Astrocyte of the cerebellum (primary cell): ENCODE measurements around the gene GCLM.
"Not testable (repeated sequence)": the region's sequence is repeated elsewhere in the genome, so short reads cannot be mapped to it uniquely, and the experiment has no call there.

Experiments
- DNase-seq: peaks from one replicate; pipeline ENCODE4 v3.0.0-alpha.2; 2011; ENCODE audit warnings: low read depth
- H3K4me3 ChIP-seq: 2 replicates; pipeline ENCODE4 v1.5.1; 2011; ENCODE audit warnings: mild to moderate bottlenecking, low read depth, low read length, moderate library complexity
- in situ Hi-C: cut with HindIII; loops from 2 replicates; pipeline ENCODE4 v1.10.0; 2017; ENCODE audit warnings: low sequenced_read_pairs
- TF ChIP-seq, protein P1 (sequence below): IDR thresholded peaks from 2 replicates; pipeline ENCODE4 v1.5.1; 2012; ENCODE audit warnings: low read length, low read depth, moderate library complexity, mild to moderate bottlenecking; ENCODE audit errors: missing control alignments

The GCLM gene

DNA sequence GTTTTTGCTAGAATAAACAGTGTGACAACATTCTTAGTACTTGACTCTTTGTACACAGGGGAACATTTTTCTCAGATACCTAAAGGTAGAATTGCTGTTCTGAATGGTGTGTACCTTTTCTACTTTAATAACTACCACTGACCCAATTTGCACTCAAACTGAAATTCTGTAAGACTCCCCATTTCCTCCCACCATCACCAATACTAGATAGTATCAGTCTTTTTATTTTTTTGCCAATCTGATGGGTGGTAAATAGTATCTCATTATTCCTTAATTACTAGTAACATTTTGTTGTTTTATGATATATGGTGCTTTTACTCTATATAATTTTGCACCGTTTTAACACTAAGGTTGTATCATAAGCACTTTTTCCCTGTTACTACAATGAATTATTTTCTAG lies 28.8 kb upstream of the GCLM start:
- H3K4me3 ChIP-seq = no peak overlapping the region
- in situ Hi-C loops = no loop called here
- TF ChIP-seq, protein P1, sequence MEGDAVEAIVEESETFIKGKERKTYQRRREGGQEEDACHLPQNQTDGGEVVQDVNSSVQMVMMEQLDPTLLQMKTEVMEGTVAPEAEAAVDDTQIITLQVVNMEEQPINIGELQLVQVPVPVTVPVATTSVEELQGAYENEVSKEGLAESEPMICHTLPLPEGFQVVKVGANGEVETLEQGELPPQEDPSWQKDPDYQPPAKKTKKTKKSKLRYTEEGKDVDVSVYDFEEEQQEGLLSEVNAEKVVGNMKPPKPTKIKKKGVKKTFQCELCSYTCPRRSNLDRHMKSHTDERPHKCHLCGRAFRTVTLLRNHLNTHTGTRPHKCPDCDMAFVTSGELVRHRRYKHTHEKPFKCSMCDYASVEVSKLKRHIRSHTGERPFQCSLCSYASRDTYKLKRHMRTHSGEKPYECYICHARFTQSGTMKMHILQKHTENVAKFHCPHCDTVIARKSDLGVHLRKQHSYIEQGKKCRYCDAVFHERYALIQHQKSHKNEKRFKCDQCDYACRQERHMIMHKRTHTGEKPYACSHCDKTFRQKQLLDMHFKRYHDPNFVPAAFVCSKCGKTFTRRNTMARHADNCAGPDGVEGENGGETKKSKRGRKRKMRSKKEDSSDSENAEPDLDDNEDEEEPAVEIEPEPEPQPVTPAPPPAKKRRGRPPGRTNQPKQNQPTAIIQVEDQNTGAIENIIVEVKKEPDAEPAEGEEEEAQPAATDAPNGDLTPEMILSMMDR = no peak
- DNase-seq = no peak

DNA sequence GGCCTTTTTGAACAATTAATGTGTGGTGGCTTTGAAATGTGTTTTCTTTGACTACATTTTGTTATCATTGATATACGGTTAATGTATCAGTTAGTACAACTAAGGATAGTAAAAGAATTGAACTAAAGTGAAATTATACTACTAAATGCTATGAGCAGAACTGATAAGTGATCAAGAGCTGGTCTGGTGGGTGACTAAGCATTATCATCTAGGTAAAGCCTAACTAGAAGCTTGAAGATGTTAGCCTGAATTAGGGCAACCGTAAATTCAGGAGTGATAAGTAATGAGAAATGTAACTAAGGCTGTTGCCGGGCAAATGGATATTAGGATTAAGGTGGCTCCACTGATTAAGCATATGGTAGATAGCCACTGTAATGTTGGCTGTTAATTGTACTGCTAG lies 16.0 kb upstream of the GCLM start:
- DNase-seq = no peak
- in situ Hi-C loops = no loop called here

DNA sequence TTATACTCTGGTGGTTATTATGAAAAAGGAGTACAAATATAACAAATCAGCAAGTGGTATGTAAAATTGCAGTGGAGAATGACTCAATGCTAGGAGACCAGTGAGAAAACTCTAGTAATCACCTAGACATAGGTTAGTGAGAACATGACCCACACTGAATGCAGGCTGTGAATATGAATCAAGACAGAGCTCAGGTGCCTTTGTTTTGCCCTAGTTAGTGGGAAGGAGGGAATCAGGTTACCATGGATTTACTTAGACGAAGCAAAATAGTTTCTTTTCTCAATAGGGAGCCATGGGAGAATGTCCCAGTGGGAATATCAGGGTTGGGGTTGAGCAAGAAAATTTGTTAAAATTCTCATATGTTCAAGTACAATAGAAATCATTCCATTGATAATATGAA lies 10.6 kb upstream of the GCLM start:
- TF ChIP-seq, protein P1 = no peak
- no peak overlapping the region for H3K4me3 ChIP-seq
- in situ Hi-C loops = loop anchor here (5.0 kb wide), 2 partner anchors 58 to 88 kb away; no protein-coding TSS in a partner anchor
- DNase-seq = no peak

More for the DNA sequence above, 16.0 kb upstream of the GCLM start:
- TF ChIP-seq, protein P1 = no peak
- no peak overlapping the region for H3K4me3 ChIP-seq

DNA sequence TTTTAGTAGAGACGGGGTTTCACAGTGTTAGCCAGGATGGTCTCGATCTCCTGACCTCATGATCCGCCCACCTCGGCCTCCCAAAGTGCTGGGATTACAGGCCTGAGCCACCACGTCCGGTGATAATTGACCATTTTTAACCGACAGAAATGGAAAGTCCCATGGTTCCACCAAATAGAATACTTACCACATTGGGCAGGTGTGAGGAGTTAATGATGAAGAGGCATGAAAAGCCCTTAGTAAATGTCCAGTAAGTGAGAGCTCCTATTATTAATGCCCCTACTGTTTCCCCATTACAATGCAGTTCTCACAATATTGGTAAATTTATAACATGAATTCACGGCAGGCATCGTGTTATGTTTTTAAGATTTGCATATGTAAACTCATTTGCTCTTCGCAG lies 8.1 kb upstream of the GCLM start:
- no peak for DNase-seq
- in situ Hi-C loops = loop anchor here (5.0 kb wide), 2 partner anchors 60 to 90 kb away; no protein-coding TSS in a partner anchor
- TF ChIP-seq, protein P1 = no peak
- no peak overlapping the region for H3K4me3 ChIP-seq

DNA sequence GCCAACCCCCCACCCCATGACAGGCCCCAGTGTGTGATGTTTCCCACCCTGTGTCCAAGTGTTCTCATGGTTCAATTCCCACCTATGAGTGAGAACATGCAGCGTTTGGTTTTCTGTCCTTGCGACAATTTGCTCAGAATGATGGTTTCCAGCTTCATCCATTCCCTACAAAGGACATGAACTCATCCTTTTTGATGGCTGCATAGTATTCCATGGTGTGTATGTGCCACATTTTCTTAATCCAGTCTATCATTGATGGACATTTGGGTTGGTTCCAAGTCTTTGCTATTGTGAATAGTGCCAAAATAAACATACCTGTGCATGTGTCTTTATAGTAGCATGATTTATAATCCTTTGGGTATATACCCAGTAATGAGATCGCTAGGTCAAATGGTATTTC lies 1.6 kb upstream of the GCLM start:
- in situ Hi-C loops, DNase-seq, H3K4me3 ChIP-seq: not testable (repeated sequence)

DNA sequence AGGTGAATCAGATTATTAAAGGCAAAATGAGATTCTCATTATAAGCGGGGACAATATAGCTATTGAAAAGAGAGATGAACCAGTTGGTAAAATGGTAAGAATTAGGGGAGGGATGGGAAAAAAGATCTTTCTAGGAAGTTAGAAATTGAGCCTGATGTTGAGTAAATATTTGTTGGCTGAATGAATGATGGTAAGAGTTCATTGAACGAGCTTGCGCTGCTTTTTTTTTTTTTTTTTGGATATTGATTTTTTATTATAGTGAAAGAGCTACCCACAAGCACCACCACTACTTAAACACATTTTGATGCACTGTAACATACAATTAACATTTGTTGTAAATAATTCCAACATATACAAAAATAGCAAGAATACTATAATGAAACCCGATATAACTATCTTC lies 1.1 kb upstream of the GCLM start:
- in situ Hi-C loops = no loop called here
- TF ChIP-seq, protein P1 = no peak
- no peak for DNase-seq
- H3K4me3 ChIP-seq = no peak overlapping the region

DNA sequence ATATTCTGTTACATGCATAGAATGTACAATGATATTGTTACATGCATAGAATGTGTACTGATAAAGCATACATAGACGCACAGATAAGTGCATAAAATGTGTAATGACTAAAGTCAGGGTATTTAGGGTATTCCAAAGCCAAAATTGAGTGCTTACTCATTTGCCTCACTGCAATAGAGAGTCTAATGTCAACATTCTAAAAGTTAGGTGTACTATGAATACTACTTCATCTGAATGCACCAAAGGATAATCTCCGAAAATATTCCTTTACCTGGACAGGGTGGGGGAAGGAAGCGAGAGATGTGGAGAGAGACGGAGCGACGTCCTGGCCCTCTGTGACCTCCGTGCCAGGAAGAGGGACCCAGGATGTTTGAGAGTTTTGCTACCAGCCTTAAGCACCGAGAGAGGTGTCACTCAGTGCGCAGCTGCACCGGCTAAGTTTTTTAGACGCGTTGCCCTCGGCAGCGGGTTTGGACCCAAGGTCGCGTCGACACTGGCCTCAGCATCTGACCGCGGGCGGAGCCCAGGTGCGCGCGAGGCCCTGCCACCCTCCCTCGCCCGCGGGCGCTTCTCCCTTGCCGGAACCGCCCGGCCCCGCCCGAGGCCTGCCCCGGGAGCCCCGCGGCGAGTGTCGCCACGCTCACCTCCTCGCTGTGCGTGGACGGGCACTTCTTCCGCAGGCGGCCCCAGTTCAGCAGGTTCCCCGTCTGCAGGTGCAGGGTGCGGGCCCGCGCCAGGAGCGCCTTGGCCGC lies 660 bp downstream of the GCLM start:
- H3K4me3 ChIP-seq = peak overlapping the region; percentile 81
- in situ Hi-C loops = no loop called here
- DNase-seq = no peak
- TF ChIP-seq, protein P1 = no peak
